ENCODE data around the gene STARD7. TPM values are rescaled to one million over a fixed set of nuclear protein-coding genes. Genes with fewer than 3 reads are reported as not detected.

STARD7 gene
- total RNA-seq, 2 donors from 2014 or later, result 145 to 159 TPM

GRCh38 chr2:96251721-96252292, 43.2 kb upstream of the STARD7 start:
- no peak for TF ChIP-seq CTCF (conservative IDR thresholded peaks at IDR 0.05)
- H3K27ac ChIP-seq (ENCODE audit: low read depth, low read length), result no peak overlapping the region
- H3K9me3 ChIP-seq (ENCODE audit: control insufficient read depth, low read length), result no peaks in the 10 kb centered on the region
- no peaks in the 10 kb centered on the region for H3K4me1 ChIP-seq (ENCODE audit: control insufficient read depth, insufficient read depth, low read length)
- 92 to 97% methylated on average over 5 to 6 of the region's 6 CpGs for WGBS, 2 experiments (ENCODE audit: insufficient coverage in 1 of 2, insufficient read length in 1 of 2)
- peak; percentile 75 for DNase-seq
- Mint-ChIP-seq H3K36me3 (ENCODE audit: low read depth) (peaks cover 32% of the 10 kb centered on the region), H3K4me1 (no peaks in the 10 kb centered on the region), H3K27ac (peak overlapping the region; percentile 16), H3K27me3 (ENCODE audit: insufficient read depth) (no peaks in the 10 kb centered on the region), H3K4me3 (no peak overlapping the region), H3K9me3 (no peaks in the 10 kb centered on the region)
- no peaks in the 10 kb centered on the region for H3K27me3 ChIP-seq (ENCODE audit: control insufficient read depth, insufficient read depth, low read length, poor library complexity, severe bottlenecking)
- peaks cover 34% of the 10 kb centered on the region for H3K36me3 ChIP-seq (ENCODE audit: control insufficient read depth, insufficient read depth, low read length)
- H3K9ac ChIP-seq (ENCODE audit: extremely low read depth, low read length, poor library complexity, severe bottlenecking), result no peak overlapping the region
- no peak overlapping the region for H3K4me3 ChIP-seq (ENCODE audit: low read length)

GRCh38 chr2:96250188-96250587, 41.6 kb upstream of the STARD7 start:
- H3K4me3 ChIP-seq (ENCODE audit: low read length), result no peak overlapping the region
- H3K4me1 Mint-ChIP-seq, result no peaks in the 10 kb centered on the region
- no peak overlapping the region for H3K27ac Mint-ChIP-seq
- no peak overlapping the region for H3K4me3 Mint-ChIP-seq
- H3K4me1 ChIP-seq (ENCODE audit: control insufficient read depth, insufficient read depth, low read length), result no peaks in the 10 kb centered on the region
- H3K27ac ChIP-seq (ENCODE audit: low read depth, low read length), result no peak overlapping the region
- peaks cover 1% of the 10 kb centered on the region for H3K27me3 Mint-ChIP-seq (ENCODE audit: insufficient read depth)
- no peak overlapping the region for H3K9ac ChIP-seq (ENCODE audit: extremely low read depth, low read length, poor library complexity, severe bottlenecking)
- no peak for TF ChIP-seq CTCF (conservative IDR thresholded peaks at IDR 0.05)
- WGBS, 2 experiments (ENCODE audit: insufficient coverage in 1 of 2, insufficient read length in 1 of 2), result 95 to 100% methylated on average over 1 to 6 of the region's 6 CpGs
- DNase-seq, result no peak
- H3K27me3 ChIP-seq (ENCODE audit: control insufficient read depth, insufficient read depth, low read length, poor library complexity, severe bottlenecking), result no peaks in the 10 kb centered on the region
- H3K36me3 ChIP-seq (ENCODE audit: control insufficient read depth, insufficient read depth, low read length), result peaks cover 27% of the 10 kb centered on the region
- peaks cover 23% of the 10 kb centered on the region for H3K36me3 Mint-ChIP-seq (ENCODE audit: low read depth)
- no peaks in the 10 kb centered on the region for H3K9me3 Mint-ChIP-seq
- H3K9me3 ChIP-seq (ENCODE audit: control insufficient read depth, low read length), result no peaks in the 10 kb centered on the region

- DNase-seq, result no peak
- no peaks in the 10 kb centered on the region for H3K9me3 Mint-ChIP-seq
- H3K27ac Mint-ChIP-seq, result no peak overlapping the region
Measured at GRCh38 chr2:96249654-96250053, 41.0 kb upstream of the STARD7 start.

More at GRCh38 chr2:96249654-96250053, 41.0 kb upstream of the STARD7 start:
- H3K27ac ChIP-seq (ENCODE audit: low read depth, low read length), result no peak overlapping the region
- H3K9me3 ChIP-seq (ENCODE audit: control insufficient read depth, low read length), result no peaks in the 10 kb centered on the region
- peaks cover 22% of the 10 kb centered on the region for H3K36me3 ChIP-seq (ENCODE audit: control insufficient read depth, insufficient read depth, low read length)
- no peak overlapping the region for H3K4me3 ChIP-seq (ENCODE audit: low read length)
- no peaks in the 10 kb centered on the region for H3K27me3 ChIP-seq (ENCODE audit: control insufficient read depth, insufficient read depth, low read length, poor library complexity, severe bottlenecking)
- H3K9ac ChIP-seq (ENCODE audit: extremely low read depth, low read length, poor library complexity, severe bottlenecking), result no peak overlapping the region
- no peaks in the 10 kb centered on the region for H3K4me1 ChIP-seq (ENCODE audit: control insufficient read depth, insufficient read depth, low read length)
- Mint-ChIP-seq H3K36me3 (ENCODE audit: low read depth) (peaks cover 25% of the 10 kb centered on the region), H3K4me3 (no peak overlapping the region), H3K27me3 (ENCODE audit: insufficient read depth) (peaks cover 1% of the 10 kb centered on the region), H3K4me1 (no peaks in the 10 kb centered on the region)
- TF ChIP-seq CTCF (conservative IDR thresholded peaks at IDR 0.05), result no peak
- 95 to 99% methylated on average over 9 of the region's 9 CpGs for WGBS, 2 experiments (ENCODE audit: insufficient coverage in 1 of 2, insufficient read length in 1 of 2)

Data from endodermal cell (in vitro differentiated cells).